Activated T-helper 9 cell treated with anti-CD3 and anti-CD28 coated beads, Interleukin-2, amount 50 U/mL, for 16 hours (primary cell): ENCODE data around the gene ARHGDIB.

ENCODE experiments used
- DNase-seq: peaks from one replicate; pipeline ENCODE4 v3.0.0-alpha.2; 2020; ENCODE audit warnings: low read depth

Gene ARHGDIB

GRCh38 chr12:14930299-14930698 lies 31.1 kb downstream of the ARHGDIB start:
- DNase-seq: no peak

- DNase-seq: no peak
Measured at GRCh38 chr12:14928931-14929330, 32.5 kb downstream of the ARHGDIB start.

- no peak for DNase-seq
Measured at GRCh38 chr12:14927267-14927666, 34.1 kb downstream of the ARHGDIB start.

GRCh38 chr12:14924541-14924940 lies 36.9 kb downstream of the ARHGDIB start:
- no peak for DNase-seq

- DNase-seq: no peak
Measured at GRCh38 chr12:14923944-14924343, 37.5 kb downstream of the ARHGDIB start.

GRCh38 chr12:14921218-14921617 lies 40.2 kb downstream of the ARHGDIB start:
- DNase-seq: no peak

GRCh38 chr12:14920475-14921126 lies 40.8 kb downstream of the ARHGDIB start:
- DNase-seq: no peak

GRCh38 chr12:14919455-14919854 lies 41.9 kb downstream of the ARHGDIB start:
- no peak for DNase-seq

- DNase-seq: no peak
Measured at GRCh38 chr12:14915736-14916135, 45.7 kb downstream of the ARHGDIB start.

GRCh38 chr12:14913381-14913781 lies 48.0 kb downstream of the ARHGDIB start:
- no peak for DNase-seq

GRCh38 chr12:14911131-14911530 lies 50.3 kb downstream of the ARHGDIB start:
- no peak for DNase-seq

GRCh38 chr12:14910090-14910915 lies 51.1 kb downstream of the ARHGDIB start:
- DNase-seq: no peak

- no peak for DNase-seq
Measured at GRCh38 chr12:14907953-14908352, 53.4 kb downstream of the ARHGDIB start.

GRCh38 chr12:14906114-14906513 lies 55.3 kb downstream of the ARHGDIB start:
- no peak for DNase-seq

GRCh38 chr12:14905269-14906004 lies 56.0 kb downstream of the ARHGDIB start:
- no peak for DNase-seq

- DNase-seq: no peak
Measured at GRCh38 chr12:14904854-14905253, 56.5 kb downstream of the ARHGDIB start.

GRCh38 chr12:14903386-14904098 lies 57.9 kb downstream of the ARHGDIB start:
- DNase-seq: no peak

- DNase-seq: no peak
Measured at GRCh38 chr12:14902465-14902864, 58.9 kb downstream of the ARHGDIB start.

- DNase-seq: no peak
Measured at GRCh38 chr12:14901228-14901562, 60.2 kb downstream of the ARHGDIB start.

- DNase-seq: no peak
Measured at GRCh38 chr12:14900521-14901227, 60.7 kb downstream of the ARHGDIB start.

- DNase-seq: no peak
Measured at GRCh38 chr12:14896521-14897169, 64.8 kb downstream of the ARHGDIB start.
